ENCODE results near the gene TRIM31.
"Not testable (repeated sequence)": the region's sequence is repeated elsewhere in the genome, so short reads cannot be mapped to it uniquely, and the experiment has no call there.

TRIM31 gene

GRCh38 chr6:30149858-30150550 lies 37.1 kb upstream of the TRIM31 start:
- no peak for DNase-seq (ENCODE audit: extremely low read depth in 1 of 2, low read depth in 1 of 2)

GRCh38 chr6:30149234-30149633 lies 36.3 kb upstream of the TRIM31 start:
- DNase-seq (ENCODE audit: extremely low read depth in 1 of 2, low read depth in 1 of 2) = no peak

- no peak for DNase-seq (ENCODE audit: extremely low read depth in 1 of 2, low read depth in 1 of 2)
These were observed 34.2 kb upstream of the TRIM31 start for GRCh38 chr6:30147096-30147495.

GRCh38 chr6:30145818-30146217 lies 32.9 kb upstream of the TRIM31 start:
- no peak for DNase-seq (ENCODE audit: extremely low read depth in 1 of 2, low read depth in 1 of 2)

GRCh38 chr6:30144811-30145210 lies 31.9 kb upstream of the TRIM31 start:
- no peak for DNase-seq (ENCODE audit: extremely low read depth in 1 of 2, low read depth in 1 of 2)

GRCh38 chr6:30143780-30144179 lies 30.9 kb upstream of the TRIM31 start:
- no peak for DNase-seq (ENCODE audit: extremely low read depth in 1 of 2, low read depth in 1 of 2)

- no peak for DNase-seq (ENCODE audit: extremely low read depth in 1 of 2, low read depth in 1 of 2)
These were observed 29.8 kb upstream of the TRIM31 start for GRCh38 chr6:30142665-30143064.

GRCh38 chr6:30140240-30140639 lies 27.4 kb upstream of the TRIM31 start:
- DNase-seq (ENCODE audit: extremely low read depth in 1 of 2, low read depth in 1 of 2) = not testable (repeated sequence)

GRCh38 chr6:30136570-30137286 lies 23.8 kb upstream of the TRIM31 start:
- DNase-seq (ENCODE audit: extremely low read depth in 1 of 2, low read depth in 1 of 2) = no peak

- no peak for DNase-seq (ENCODE audit: extremely low read depth in 1 of 2, low read depth in 1 of 2)
These were observed 22.9 kb upstream of the TRIM31 start, which contains the start of gene TRIM40 for GRCh38 chr6:30135757-30136156. Gene TRIM40, plus strand, starts transcription at chr6:30136140. Its CDS starts 897 bp downstream, at chr6:30137037.

- no peak for DNase-seq (ENCODE audit: extremely low read depth in 1 of 2, low read depth in 1 of 2)
These were observed 22.3 kb upstream of the TRIM31 start for GRCh38 chr6:30135147-30135546.

GRCh38 chr6:30131947-30132497 lies 19.1 kb upstream of the TRIM31 start:
- DNase-seq (ENCODE audit: extremely low read depth in 1 of 2, low read depth in 1 of 2) = no peak

GRCh38 chr6:30130887-30131862 lies 18.3 kb upstream of the TRIM31 start:
- peak; percentile 4 to 42 for DNase-seq (ENCODE audit: extremely low read depth in 1 of 2, low read depth in 1 of 2)

GRCh38 chr6:30130179-30130679 lies 17.3 kb upstream of the TRIM31 start:
- no peak for DNase-seq (ENCODE audit: extremely low read depth in 1 of 2, low read depth in 1 of 2)

- no peak for DNase-seq (ENCODE audit: extremely low read depth in 1 of 2, low read depth in 1 of 2)
These were observed 16.6 kb upstream of the TRIM31 start for GRCh38 chr6:30129265-30130178.

- no peak for DNase-seq (ENCODE audit: extremely low read depth in 1 of 2, low read depth in 1 of 2)
These were observed 14.6 kb upstream of the TRIM31 start for GRCh38 chr6:30127238-30128093.

GRCh38 chr6:30122515-30122914 lies 9.6 kb upstream of the TRIM31 start:
- no peak for DNase-seq (ENCODE audit: extremely low read depth in 1 of 2, low read depth in 1 of 2)

GRCh38 chr6:30121446-30122366 lies 8.8 kb upstream of the TRIM31 start:
- DNase-seq (ENCODE audit: extremely low read depth in 1 of 2, low read depth in 1 of 2) = no peak

Measured in stimulated activated CD8-positive, alpha-beta memory T cell treated with anti-CD3 and anti-CD28 coated beads, Interleukin-7, amount 100 ng/mL, for 48 hours (primary cell).